Activated CD4-positive, alpha-beta T cell treated with anti-CD3 and anti-CD28 coated beads, Interleukin-2, Interleukin-4, amounts not matched to agents 100 ng/mL and 50 ng/mL, durations not matched to agents 16 hours and 8 hours (primary cell): ENCODE measurements around the gene SAAL1.
"Not testable (repeated sequence)": the region's sequence is repeated elsewhere in the genome, so short reads cannot be mapped to it uniquely, and the experiment has no call there.

Experiments
- DNase-seq: peaks from one replicate; pipeline ENCODE4 v3.0.0-alpha.2; 2020; ENCODE audit warnings: low spot score

The SAAL1 gene, protein sequence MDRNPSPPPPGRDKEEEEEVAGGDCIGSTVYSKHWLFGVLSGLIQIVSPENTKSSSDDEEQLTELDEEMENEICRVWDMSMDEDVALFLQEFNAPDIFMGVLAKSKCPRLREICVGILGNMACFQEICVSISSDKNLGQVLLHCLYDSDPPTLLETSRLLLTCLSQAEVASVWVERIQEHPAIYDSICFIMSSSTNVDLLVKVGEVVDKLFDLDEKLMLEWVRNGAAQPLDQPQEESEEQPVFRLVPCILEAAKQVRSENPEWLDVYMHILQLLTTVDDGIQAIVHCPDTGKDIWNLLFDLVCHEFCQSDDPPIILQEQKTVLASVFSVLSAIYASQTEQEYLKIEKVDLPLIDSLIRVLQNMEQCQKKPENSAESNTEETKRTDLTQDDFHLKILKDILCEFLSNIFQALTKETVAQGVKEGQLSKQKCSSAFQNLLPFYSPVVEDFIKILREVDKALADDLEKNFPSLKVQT

DNA sequence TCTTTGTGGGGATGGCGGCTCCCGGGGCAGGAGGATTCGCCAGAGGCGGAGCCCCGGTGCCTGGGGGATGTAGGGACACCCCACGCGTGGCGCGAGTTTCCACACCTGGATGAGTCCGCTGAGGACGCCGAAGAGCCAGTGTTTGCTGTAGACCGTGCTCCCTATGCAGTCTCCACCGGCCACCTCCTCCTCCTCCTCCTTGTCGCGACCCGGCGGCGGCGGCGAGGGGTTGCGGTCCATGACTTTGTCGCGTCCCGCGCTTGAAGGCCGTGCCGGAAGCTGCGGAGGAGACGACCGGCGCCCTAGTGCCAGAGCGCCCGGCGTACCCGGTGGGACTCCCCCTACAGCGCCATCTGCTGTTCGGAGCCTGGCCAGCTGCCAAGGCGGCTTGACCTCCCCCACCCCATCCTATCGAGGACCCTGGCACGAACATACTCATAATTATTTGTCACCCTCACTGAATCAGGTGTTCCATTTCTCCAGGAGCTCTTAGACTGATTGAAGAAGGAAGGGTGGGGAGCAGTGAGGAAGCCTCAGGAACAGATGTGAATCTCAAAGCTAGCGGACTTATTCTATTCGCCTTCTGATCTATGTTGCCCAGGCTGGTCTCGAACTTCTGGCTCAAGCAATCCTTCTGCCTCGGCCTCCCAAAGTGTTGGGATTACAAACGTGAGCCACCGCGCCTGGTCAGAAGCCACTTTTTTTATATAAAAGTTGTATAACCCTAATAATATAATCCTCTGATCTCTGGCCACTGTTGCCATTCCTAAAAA, at the start of gene SAAL1:
TSS of gene SAAL1 (minus strand) at position 281 of the 773 bp plus-strand sequence. CDS start at position 240, 41 bp downstream.
- peak; percentile 94 for DNase-seq

DNA sequence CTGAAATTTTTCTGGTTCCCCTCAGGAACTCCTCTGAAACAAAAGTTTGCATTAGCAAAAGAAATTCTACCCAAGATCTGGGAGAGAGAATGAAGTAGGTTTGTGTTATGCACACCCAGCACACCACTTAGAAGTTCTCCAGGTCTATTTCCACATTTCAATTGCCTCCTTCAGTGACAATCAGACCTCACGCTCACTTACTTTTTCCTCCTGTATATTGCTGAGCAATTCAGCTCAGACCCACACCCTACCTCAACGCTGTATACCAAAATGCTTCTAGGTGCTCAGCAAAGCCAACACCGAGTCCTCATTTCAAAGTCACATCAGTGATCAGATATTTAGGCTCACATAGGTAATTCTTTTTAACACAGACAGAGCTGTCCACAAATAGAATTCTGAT, 45.7 kb upstream of the SAAL1 start:
- DNase-seq, result no peak

DNA sequence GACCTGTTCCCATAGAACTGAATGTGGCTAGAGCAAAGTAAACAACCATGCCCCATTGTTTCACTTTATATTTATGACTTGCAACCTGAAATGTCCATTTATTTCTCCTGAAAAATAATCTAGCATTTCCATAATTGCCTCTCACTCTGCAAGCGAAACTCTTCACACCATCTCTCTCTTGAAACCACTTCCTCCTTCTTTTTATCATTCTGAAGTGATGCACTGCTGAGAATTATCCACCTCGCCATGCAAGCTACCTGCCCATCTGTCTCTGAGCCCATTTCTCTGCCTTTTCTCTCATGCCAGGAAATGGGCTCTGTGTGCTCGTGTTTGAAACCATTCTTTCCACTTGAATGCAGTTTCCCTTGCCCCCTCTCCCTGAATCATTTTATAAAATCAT, 40.0 kb upstream of the SAAL1 start:
- no peak for DNase-seq

DNA sequence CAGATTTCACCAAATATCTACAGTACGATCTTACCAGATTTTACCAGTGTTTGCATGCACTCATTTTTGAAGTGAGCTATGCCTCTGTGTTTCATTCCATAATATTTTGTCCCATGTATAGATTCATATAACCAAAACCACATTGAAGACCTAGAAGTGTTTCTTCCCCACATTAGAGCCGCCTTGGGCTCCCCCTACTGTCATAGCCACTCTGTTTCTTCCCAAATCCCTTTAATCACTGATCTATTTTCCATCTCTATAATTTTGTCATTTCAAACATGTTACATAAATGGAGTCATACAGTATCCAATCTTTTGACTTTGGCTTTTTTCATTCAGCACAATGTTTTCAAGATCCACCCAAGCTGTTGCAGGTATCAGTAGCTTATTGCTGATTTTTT, 39.1 kb upstream of the SAAL1 start:
- no peak for DNase-seq

DNA sequence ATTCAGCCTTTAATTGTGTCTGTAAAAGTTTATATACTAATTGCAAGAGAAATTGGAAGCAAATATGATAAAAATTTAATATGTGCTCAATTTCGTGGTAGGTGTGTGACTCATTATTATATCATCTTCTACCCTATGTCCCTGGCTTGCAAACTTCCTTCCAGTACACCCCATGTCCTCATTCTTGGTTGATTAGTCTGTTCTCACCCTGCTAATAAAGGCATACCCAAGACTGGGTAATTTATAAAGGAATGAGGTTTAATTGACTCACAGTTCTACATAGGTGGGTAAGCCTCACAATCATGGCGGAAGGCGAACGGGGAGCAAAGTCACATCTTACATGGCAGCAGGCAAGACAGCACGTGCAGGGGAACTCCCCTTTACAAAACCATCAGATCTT, 38.4 kb upstream of the SAAL1 start:
- DNase-seq, result no peak

DNA sequence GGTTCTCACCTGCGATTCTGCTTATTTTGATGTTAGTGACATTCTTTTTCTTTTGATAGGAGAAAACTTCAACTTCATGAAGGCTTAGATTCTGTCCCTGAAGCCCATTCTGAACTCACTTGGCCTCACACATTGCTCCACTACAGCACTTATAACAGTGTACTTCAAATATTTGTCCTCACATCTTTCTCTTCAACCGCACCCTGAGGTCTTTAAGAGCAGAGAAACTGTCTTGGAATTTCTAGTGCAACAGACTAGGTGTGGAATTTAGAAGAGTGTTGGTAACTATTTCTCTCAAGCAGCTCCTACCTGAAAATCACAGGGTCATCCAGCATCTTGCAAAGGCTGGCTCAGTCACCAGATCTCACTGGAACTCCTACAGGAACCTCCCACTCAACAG, 34.3 kb upstream of the SAAL1 start:
- DNase-seq, result no peak

DNA sequence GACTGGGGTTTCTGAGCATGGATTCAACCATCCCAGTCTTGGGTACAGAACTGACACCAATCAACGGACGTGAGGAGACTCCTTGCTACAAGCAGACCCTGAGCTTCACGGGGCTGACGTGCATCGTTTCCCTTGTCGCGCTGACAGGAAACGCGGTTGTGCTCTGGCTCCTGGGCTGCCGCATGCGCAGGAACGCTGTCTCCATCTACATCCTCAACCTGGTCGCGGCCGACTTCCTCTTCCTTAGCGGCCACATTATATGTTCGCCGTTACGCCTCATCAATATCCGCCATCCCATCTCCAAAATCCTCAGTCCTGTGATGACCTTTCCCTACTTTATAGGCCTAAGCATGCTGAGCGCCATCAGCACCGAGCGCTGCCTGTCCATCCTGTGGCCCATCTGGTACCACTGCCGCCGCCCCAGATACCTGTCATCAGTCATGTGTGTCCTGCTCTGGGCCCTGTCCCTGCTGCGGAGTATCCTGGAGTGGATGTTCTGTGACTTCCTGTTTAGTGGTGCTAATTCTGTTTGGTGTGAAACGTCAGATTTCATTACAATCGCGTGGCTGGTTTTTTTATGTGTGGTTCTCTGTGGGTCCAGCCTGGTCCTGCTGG, 31.4 kb upstream of the SAAL1 start:
- DNase-seq, result no peak

DNA sequence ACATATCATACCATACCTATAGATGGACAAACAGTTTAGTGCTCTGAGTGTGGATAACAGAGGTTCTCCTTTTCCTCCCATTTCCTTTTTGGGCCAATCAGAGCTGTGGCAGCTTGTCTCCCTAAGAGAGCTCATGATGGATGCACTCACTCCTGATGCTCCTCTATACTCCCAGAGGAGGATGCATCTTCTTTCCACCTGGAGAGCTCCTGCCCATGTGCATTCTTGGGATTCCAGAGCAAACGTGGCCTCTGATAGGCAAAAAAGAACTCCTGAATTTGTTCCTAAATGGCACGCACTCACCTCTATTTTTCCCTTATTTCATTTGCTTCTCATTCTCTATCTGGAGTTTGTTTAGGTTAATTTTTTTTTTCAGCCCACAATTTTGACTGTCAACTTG, 29.4 kb upstream of the SAAL1 start:
- no peak for DNase-seq

DNA sequence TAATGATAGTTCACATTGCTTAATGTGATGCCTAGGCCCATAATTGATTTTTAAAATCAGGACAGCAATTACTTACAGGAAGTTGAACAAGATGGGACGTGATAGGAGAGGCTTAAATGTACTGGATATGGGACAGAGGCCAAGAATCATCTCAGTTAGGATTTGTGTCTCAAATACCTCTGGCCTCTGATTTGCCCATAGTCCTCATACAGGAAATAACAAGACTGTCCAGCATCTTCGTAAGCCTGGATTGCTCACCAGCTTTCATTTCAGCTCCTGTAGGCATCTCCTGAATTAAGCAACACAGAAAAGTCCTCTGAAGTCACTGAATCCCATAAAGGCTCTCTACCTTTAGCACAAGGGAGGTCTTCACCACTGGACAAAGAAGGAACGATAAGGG, 26.5 kb upstream of the SAAL1 start, which contains the start of gene MRGPRX3:
TSS of gene MRGPRX3 (plus strand) at position 231 of the 400 bp plus-strand sequence. CDS start 4,632 bp downstream, outside the sequence.
- no peak for DNase-seq

DNA sequence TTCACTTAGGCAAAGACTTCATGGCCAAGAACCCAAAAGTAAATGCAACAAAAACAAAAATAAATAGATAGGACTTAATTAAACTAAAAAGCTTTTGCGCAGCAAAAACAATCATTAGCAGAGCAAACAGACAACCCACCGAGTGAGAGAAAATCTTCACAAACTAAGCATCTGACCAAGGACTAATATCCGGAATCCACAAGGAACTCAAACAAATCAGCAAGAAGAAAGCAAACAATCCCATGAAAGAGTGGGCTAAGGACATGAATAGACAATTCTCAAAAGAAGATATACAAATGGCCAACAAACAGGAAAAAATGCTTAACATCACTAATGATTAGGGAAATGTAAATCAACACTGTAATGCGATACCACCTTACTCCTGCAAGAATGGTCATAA, 25.2 kb upstream of the SAAL1 start:
- not testable (repeated sequence) for DNase-seq

DNA sequence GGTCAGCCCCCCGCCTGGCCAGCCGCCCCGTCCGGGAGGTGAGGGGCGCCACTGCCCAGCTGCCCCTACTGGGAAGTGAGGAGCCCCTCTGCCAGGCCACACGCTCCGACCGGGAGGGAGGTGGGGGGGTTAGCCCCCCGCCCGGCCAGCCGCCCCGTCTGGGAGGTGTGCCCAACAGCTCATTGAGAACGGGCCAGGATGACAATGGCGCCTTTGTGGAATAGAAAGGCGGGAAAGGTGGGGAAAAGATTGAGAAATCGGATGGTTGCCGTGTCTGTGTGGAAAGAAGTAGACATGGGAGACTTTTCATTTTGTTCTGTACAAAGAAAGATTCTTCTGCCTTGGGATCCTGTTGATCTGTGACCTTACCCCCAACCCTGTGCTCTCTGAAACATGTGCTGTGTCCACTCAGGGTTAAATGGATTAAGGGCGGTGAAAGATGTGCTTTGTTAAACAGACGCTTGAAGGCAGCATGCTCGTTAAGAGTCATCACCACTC, 15.5 kb upstream of the SAAL1 start:
- not testable (repeated sequence) for DNase-seq

DNA sequence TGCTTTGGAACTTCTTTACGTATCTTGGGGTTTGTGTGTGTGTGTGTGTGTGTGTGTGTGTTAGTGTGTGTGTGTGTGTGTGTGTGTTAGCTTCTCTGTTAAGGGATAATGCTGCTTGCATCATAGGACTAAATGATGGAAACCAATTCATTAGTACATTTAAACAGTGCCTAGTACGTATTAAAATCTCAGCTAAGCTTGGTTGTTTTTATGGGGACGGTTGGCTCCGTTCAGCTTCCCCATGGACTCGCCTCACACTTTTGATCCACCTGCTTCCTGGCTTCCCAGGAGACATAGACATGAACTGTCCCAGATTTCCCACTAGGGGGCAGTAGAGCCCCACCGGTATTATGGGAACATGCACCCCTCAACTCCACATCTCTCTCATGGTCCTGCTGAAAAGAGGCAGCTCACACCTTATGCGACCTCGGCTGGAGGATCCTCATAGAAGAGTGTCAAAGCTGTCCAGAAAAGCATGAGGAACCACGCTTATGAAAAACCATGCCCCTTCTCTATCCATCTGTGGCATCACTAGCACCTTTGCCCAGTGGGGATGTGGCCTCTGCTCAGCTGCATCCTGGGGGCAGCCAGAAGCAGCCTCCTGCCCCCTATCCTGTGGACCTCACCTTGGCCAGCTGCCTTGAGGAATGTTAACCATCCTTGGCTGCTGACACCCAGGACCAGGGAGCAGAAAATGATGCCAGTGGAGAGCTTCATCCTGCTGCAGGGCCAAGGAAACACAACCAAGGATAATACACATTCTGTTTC, 9.7 kb upstream of the SAAL1 start:
- peak; percentile 73 for DNase-seq

DNA sequence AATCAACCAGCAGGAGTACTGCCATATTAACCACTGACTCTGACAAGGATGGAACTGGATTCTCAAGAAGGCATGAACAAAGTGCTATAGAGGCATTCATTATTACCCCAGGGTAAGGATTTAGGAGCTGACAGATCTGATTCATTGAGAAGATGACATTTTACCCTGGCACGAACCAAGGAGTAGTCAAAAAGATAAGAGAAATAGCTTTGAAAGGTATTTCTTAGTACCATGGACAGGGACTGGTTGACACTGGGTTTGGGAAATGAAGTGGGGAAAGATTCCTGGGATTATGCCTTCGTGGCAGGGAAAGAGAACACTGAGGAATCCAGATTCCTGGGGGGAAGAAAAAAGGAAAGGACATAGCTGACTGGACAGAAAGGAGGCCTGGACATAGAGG, 5.1 kb upstream of the SAAL1 start:
- no peak for DNase-seq

DNA sequence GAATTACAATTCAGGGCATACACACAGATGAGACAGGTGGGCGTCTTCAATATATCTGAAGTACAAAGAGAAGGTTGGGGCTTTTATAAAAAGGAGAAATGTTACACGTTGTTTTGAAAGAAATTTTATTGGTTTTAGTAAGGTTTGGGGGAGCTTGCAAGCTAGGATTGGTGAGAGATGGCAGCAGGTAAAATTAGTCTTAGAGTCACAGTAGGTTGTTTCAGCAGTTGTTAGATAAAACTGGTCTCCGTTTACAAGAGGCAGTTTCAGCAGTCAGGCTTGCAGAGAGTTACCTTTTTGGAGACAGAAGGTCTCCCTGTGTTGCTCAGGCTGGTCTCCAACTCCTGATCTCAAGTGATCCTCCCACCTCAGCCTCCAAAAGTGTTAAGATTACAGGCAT, 2.4 kb upstream of the SAAL1 start:
- DNase-seq, result no peak

DNA sequence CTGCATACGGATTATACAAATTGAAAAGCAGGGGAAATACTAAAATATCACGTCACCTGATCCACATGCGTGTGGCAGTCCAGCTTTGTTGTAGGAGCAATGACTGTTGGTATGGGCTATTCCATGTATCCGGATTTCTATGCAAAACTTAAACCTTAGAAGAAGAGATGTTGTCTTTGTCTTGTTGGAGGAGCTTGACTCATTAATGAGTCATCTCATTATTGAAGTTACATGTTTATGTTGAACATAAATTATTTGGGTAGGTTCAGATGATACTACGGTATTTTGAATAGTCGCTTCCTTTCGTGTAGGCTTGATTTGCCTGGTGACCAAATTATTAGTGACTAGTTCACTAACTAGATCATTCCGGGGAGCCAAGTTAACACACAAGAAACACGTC, 806 bp upstream of the SAAL1 start:
- DNase-seq, result no peak

DNA sequence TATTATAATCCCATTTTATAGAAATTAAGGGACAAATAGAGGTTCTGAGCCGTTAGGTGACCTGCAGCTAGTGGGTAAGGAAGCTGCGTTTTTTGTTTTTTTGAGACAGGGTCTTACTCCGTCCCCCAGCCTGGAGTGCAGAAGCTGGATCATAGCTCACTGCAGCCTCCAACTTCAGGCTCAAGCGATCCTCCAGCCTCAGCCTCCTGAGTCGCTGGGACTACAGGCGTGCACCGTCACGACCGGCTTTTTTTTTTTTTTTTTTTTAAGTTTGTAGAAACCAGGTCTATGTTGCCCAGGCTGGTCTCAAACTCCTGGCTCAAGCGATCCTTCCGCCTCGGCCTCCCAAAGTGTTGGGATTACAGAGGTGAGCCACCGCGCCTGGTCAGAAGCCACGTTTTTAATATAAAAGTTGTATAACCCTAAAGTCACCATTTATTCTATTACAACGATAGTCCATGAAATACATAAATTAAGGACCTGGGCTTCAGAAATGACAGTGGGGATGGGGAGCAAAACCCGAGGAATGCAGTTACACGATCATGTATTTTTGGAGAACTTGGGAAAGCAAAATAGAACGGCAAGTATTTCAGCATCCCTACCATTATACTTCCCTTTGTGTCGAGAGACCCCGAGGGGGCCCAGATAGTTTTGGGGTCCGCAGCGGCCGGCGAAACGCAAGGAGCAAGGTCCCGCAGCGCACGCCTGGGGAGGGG, 638 bp downstream of the SAAL1 start:
- no peak for DNase-seq

DNA sequence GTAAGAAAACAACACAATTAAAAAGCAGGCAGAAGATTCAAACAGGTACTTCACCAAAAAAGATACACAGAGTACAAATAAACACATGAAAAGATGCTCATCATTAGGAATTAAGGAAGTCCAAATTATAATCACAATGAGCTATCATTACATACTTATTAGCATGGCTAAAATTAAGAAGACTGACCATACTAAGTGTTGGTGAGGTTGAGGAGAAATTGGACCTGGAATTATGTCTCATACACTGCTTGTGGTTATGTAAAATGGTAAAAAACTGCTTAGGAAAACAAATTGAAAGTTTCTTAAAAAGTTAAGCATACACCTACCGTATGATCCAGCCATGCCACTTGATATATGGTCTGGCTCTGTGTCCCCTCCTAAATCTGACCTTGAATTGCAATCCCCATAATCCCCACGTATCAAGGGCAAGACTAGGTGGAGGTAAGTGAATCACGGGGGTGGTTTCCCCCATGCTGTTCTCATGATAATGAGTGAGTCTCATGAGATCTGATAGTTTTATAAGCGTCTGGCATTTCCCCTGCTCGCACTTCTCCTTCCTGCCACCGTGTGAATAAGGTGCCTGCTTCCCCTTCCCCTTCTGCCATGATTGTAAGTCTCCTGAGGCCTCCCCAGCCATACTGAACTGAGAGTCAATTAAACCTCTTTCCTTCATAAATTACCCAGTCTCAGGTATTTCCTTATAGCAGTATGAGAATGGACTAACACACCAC, 4.8 kb downstream of the SAAL1 start:
- DNase-seq, result no peak

DNA sequence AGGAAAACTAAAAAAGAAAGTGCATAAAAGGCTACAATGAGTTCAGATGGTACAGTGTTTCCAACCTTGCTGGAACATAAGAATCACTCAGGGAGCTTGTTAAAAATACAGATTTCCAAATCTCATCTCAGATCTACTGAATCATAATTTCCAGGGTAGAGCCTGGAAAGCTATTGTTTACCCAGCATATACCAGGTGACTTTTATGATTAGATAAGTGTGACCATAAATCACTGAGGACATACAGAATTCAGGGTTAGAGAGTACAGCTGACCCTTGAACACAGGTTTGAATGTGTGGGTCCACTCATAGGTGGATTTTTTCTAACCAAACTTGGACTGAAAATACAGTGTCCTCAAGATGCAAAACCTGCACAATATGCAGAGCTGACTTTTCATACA, 11.9 kb downstream of the SAAL1 start:
- no peak for DNase-seq

DNA sequence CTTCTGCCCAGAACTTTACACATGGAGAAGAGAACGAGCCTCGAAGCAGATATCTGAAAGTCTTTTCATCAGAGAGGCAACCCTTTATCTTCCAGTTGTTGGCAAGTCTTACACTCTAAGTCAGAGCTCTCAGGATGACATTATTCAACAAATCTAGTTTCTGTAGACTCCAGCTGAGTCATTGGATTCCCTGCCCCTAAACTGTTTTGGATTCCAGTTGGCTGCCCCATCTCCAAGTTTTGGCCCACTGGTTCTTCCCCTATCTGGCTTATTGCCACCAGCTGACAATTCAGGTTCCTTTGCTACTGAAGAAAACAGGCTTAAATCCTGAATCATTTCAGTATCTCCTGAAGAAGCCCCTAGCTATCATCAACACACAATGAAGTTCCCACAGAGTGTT, 14.2 kb downstream of the SAAL1 start:
- no peak for DNase-seq

DNA sequence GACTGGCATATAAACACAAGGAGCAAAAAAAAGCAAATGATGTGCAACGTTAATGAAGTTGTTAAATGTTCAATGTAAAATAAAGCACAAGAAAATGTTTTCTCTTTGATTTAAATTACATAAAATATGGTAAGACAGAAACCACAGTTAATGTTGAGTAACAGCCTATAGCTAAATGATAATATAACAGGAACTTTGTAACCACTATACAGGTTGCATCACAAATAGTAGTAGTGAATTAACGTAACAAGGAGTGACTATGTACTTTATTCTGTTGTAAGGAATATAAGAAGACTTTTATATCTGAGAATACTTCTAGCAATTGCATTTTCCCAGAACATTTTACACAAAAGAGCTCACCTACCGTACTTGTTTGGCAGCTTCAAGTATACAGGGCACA, 16.9 kb downstream of the SAAL1 start:
- no peak for DNase-seq
